NCI-H146 treated with DMSO at 0.1 percent for 48 hours (cell line): Measurements from ENCODE around the gene RBM6.
"Not testable (repeated sequence)": the region's sequence is repeated elsewhere in the genome, so short reads cannot be mapped to it uniquely, and the experiment has no call there.

Experiments
- DNase-seq: peaks from one replicate; lab custom pipeline; 2025; ENCODE audit not compliant: unreplicated experiment; lab: John Stamatoyannopoulos, UW

The RBM6 gene, protein sequence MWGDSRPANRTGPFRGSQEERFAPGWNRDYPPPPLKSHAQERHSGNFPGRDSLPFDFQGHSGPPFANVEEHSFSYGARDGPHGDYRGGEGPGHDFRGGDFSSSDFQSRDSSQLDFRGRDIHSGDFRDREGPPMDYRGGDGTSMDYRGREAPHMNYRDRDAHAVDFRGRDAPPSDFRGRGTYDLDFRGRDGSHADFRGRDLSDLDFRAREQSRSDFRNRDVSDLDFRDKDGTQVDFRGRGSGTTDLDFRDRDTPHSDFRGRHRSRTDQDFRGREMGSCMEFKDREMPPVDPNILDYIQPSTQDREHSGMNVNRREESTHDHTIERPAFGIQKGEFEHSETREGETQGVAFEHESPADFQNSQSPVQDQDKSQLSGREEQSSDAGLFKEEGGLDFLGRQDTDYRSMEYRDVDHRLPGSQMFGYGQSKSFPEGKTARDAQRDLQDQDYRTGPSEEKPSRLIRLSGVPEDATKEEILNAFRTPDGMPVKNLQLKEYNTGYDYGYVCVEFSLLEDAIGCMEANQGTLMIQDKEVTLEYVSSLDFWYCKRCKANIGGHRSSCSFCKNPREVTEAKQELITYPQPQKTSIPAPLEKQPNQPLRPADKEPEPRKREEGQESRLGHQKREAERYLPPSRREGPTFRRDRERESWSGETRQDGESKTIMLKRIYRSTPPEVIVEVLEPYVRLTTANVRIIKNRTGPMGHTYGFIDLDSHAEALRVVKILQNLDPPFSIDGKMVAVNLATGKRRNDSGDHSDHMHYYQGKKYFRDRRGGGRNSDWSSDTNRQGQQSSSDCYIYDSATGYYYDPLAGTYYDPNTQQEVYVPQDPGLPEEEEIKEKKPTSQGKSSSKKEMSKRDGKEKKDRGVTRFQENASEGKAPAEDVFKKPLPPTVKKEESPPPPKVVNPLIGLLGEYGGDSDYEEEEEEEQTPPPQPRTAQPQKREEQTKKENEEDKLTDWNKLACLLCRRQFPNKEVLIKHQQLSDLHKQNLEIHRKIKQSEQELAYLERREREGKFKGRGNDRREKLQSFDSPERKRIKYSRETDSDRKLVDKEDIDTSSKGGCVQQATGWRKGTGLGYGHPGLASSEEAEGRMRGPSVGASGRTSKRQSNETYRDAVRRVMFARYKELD

DNA sequence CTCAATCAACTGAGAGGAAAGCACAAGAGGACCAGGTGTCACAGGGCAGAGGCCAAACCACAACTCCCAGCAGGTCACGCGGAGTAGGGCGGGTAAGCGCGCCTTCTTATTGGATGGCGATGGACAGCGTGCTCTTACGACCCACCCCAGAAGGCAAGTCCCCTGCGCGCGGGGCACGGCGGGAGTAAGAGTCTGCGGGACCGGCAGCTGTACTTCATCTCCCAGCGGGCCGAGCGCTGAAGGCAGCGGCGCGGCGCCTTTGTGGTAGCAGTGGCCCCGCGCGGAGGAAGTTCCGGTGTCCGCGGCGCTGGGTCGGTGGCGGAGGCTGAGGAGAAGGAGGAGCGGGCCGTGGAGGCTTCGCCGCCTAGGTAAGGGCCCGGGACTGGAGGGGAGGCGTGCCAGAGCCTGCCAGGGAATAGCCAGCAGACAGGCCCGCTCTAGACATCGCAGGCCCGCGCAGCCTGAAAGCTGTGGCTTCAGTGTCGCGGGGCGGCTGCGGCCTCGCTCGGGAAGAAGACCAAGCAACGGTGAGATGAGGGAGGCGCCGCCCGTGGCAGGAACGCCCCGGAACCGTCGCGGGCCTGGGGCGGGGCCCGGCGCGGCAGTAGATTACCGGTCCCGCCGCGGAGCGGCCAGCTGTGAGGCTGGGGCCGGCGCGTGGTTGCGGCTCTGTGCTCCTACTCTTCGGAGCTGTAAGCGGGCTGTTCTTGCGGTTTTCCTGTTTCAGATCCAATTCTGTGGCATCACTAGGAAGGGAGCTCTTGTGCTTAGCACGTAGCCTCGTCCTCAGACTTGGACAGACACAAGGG, at the start of gene RBM6:
Gene RBM6 (plus strand): TSS at position 293 of the 809 bp plus-strand sequence. CDS start 22,492 bp downstream, outside the sequence.
- DNase-seq, result peak; percentile 90

DNA sequence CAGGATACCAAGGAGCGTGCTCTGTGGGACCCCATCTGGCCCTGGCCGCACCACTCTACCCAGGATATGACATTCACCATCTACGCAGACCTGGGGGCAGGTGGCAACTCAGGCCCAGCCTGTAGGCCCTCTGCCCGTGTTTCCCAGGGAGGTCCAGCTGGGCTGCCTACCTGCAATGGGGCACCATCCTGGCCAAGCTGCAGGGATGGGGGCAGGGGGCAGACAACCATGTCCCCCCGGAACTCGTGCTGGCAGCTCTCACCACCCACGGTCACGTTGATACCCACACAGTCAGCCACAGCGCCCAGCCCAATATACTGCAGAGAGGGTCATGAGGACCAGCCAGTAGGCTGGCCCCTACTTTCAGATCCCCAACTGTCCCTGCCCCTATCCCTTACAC, 44.2 kb upstream of the RBM6 start:
- DNase-seq, result no peak

DNA sequence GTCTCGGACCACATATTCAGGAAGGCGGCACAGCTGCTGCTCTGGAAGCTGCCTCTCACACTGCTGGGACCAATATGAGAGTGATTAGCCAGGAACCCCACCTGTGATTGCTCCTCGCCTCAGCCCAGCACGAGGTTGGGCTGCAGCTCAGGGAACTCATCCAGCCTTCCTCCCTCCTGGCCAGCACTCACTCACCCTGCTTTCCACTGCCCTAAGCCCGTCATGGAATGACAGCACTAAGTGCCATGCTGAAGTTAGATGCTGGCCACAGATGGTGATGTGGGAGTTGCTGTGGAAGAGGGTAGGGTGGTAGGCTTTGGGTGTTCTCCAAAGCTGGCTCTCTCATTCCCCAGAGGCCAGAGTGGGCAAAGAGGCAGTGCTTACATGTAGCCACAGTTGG, 43.6 kb upstream of the RBM6 start:
- no peak for DNase-seq

DNA sequence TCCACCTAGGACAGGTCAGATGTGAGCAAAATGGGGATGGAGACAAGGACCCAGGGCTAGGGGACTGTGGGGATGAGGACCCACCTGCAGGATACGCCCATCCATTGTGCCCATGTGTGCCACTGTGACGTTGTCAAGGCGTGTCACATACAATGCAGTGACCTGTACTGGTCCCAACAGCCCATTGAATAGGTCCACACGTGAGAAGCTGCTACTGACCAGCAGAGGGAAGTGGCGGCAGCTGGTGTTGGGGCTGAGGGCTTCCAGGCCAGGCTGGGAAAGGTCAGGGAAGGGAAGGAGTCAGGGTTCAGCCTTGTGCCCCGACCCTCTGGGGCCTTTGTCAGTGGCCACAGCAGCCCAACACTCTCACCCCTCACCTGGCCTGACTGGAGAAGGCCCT, 41.0 kb upstream of the RBM6 start:
- DNase-seq, result no peak

DNA sequence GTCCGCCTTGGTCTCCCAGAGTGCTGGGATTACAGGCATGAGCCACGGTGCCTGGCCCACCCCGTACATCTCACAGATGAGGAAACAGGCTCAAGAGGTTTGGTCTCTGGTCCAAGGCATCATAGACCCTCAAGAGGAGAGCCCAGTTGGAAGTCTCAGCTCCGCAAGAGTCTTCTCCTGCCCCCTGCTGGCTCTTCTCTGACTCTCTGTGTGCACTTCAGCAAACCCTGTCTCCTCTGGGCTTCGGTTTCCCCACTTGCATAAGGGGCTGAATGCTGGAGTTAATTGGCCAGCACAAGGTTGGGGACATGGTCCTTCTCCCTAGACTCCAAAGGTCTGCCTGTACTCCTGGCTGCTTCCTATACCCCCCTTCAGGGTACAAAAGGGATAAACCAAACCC, 40.1 kb upstream of the RBM6 start:
- DNase-seq, result no peak

DNA sequence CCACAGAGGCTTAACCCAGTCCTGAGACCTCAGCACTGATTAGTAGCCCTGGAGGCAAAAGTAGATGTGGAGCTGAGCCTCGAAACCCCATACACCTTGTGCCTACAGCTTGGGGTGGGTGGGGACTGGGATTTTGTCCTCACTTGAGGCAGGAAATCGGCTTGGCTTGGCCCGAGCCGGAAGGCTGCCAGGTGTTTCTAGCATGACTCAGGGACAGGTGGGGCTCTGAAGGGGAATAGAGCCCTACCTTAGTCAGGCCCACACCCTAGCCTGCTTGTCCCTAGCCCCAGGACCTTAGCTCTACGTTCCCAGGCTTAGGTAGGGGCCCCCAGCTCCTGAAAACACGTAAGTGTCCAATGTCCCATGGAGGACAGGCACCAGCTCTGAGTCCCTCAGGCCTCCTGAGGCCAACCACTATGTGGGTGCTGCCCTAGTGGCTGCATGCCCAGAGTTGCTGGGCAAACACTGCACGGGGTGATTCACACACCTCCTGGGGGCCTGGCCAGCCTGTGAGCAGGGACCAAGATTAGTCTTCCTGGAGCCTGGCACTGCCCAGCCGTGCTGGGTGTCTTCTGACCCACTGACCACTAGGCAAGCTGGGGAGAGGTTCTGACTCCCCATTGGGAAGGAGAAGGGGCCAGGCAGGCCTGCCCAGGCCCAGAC, 39.3 kb upstream of the RBM6 start:
- no peak for DNase-seq

DNA sequence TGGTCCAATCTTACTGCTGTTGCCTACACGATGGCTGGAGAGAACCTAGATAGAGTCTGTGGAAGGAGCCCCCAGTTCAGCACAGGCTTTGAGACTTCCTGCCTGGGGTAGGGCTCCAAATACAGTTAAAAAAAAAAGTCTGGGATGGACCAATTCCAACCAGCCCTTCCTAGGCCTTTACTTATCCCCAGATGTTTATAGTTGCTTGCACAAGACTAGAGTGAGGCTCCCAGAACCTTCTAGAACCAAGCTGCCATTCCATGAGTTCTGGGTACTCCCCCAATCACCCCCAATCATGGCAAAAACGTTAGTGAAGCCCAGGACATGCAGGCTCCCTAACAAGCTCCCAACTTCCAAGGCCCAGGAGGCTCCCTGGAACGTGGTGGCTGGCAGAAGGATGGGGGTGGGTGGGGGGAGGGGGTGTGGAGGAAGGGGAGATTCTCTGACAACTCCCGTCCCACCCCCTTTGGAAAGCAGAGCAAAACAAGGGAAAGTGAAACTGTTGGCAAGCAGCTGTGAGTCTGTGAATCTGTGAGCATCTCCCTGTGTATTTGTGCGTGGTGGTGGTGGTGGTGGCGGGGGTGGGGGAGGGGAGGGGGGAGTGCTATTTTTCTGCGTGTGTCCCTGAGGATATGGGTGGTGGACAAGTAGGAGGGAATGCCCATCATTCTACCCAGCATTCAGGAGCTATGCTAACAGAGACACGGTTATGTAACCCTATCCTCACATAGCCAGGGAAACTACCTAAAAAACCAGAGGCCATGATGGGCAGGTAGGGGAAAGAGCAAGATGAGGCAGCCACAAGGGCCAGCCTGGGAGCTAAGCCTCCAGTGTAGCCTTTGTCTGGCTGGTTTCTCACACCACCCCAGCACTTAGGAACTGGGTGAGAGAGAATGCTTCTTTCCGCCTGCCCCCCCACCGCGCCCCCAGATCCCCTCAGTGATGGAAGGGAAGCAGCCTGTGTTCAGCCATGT, 38.3 kb upstream of the RBM6 start:
- DNase-seq, result no peak

DNA sequence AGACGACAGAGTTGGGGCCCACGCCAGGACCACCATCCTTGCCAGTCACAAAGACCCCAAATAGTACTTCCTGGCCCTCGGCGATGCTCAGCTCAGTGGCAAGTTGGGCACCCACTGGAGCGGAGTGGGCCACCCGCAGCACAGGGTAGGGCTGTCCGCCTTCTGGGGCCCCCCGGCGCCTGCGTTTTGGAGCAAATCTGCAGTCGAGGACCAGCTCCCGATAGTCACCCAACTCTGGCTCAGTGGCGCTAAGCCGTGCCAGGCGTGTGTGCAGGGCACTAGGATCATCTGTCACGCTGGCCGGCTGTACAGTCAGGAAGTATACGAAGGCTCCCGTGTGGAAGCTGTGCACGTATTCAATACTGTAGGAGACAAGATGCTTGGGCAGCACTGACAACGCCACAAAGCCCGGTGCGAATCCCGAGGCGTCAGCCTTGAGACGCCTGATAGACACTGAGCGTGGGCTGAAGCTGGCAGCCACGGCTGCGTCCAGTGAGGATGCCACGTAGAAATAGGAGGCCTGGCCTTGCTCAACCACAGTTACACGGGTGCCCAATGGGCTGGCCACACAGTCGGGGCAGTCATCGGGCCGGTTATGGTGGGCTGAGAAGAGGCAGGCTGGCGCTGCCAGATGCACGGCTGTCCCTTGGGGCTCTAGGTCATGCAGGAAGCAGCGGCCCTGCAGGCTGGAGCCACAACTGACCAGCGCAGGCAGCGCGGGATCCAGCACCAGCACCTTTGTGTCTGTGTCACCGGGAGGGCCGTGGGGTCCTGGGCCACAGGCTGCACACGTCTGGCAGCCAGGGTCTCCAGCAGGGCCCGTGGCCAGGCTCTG, 37.2 kb upstream of the RBM6 start:
- DNase-seq, result no peak

DNA sequence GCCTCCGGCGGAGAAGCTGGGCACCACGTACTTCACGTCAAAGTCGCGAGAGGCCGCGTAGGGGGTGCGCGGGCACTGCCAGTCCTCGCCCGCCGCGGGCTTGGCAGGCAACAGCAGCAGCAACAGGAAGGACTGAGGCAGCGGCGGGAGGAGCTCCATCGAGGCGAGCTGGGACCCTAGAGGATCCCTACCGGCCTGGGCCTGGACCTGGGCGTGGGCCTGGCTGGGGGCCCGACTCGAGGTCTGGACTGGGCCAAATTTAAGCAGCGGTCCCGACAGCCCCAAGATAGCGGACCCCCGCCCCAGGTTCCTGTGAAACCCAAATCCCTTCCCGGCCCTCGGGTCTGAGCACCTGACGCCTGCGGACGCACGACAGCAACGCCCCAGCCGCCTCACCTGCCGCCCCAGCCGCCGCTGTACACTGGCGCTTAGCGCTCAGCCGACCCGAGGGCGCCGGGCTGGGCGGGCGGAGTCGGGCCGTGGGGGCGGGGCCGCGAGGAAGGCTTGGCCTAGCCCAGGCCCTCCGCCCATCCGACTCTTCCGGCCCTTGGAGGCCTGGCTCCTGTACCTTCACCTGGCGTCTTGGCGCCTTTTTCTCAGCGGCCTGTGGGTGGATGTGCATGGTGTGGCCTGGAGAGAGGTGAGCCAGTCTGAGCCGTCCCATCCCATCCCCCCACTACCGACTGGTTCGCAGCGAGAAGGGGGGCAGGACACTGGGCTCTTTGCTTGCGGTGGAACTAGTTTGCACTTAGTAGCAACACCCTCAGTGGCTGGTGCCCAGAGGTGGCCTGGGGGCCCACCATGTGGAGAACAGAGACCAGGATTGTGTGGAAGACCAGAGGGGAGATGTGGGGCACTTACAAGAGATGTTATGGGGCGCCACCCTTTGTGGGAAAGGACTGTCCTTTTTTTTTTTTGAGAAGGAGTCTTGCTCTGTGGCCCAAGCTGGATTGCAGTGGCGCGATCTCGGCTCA, 36.2 kb upstream of the RBM6 start, which contains the start of gene MST1R:
Gene MST1R (minus strand): TSS at position 423 of the 974 bp plus-strand sequence. CDS start 264 bp downstream, at position 159.
- no peak for DNase-seq

DNA sequence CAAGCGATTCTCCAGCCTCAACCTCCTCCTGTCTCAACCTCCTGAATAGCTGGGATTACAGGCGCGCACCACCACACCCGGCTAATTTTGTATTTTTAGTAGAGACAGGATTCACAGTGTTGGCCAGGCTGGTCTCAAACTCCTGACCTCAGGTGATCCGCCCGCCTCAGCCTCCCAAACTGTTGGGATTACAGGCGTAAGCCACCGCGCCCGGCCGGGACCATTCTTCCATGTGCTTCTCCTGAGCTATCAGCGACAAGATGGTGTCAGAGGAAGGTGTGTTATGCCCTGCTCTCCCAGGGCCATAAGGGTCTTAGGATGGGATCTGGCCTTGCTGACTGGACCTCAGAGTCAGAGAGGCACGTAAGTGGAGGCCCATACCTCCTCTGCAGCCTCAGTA, 35.5 kb upstream of the RBM6 start:
- DNase-seq, result not testable (repeated sequence)

DNA sequence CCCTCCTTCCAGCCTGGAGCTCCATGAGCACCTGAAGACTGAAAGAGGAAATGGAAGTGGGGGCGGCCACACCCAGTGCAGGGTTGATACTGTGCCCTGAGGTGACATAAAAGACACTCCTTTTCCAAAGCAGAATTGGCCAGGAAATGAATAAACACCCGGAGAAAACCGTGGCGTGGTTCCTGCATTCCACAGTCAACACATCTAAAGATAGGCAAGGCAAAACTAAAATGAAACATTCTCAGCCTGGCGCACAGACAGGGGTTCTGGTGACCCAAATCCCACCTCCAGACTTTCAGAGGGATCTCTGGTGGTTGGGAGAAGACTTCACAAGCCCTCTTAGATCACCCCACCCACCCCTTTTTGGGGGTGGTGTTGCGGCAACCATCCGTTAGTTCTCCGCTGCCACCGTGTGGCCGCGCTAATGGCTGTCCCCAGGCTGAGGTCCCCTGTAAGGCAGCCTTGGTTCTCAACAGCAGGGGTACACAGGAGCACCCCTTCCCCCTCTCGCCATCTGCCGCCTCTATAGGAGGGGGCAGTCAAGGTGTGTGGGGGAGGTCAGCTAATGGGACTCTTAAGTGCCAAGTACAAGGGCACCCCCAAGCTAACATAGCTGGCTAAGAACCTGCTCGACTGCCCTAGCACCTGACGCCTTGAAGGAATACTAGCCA, 33.7 kb upstream of the RBM6 start:
- DNase-seq, result no peak

DNA sequence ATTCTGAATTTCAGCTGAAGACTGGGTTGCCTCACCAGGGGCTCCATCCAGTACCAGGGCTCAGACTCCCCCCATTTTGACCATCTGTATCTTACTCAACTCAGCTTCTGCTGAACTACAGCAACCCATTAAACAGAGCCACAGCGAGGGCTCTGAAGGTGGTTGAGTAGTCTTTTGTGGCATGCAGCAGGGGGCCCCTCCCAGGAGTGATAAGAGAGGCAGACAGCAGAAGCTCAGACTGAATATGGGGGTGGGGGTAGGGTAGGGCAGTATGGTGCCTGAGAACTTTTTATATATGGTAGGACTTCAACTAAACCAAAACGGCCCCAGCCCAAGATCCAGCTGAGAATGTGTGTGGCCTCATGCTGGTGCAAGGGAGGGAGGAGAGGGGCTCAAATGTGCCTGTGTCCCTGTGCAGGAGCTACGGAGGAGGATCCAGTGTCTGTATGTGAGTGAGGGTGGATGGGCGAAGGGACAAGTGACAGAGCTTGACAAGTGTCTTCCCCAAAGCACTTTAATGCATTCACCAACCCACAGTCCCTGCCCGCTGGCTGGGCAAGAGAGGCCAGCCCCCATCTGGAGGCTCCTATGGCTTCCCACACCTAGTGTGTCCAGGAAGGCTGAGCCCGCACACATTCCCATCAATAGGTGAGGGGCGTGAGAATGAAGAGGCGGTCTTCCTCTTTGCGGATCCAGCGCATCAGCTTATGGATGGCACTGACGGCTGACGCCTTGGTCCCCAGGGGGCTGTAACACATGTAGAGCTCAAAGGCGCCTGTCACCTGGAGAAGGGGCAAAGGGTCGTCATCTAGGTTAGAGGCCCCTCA, 31.4 kb upstream of the RBM6 start:
- DNase-seq, result no peak

DNA sequence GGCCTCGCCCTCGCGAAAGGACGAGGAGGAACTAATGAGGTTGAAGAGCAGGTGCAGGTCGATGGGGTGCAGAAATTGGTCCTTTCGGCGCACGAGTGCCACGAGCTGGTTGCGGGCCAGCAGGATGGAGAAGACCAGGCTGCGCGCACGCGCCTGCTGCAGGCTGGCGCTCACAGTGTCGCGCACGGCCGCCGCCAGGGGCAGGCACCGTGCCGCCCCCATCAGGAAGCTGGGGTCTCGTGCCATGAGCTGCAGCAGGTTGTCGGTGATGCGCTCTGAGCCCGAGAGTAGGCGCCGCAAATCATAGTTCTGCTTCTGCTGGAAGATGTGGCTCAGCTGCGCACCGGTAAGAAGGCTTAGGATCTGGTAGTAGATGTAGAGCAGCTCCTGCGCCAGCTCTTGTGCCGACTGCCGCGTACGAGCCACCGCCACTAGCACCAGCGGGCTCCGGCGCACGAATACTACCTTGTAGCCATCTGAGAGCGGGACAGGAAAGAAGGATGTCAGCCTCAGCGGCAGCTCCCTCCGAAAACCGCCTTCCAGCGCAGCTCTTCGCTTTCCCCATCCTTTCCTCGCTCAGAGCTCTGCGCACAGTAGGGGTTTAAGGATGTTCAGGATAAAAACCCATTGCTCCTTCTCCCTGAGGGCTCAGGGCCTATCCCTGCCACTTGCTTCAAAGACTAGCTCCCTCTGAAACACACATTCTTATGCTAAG, 29.4 kb upstream of the RBM6 start:
- no peak for DNase-seq

DNA sequence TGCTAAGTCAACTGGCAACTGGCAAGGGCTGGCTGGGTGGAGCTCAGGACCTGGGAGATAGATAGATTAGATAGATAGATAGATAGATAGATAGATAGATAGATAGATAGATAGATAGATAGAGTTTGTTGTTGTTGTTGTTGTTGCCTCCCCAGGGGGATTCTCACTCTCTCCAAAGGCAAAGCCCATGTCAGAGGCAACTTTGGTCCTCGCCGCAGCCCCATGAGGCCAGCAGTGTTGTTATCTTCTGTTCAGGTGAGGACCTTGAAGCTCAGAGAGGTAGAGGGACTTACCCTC, 28.9 kb upstream of the RBM6 start:
- no peak for DNase-seq

DNA sequence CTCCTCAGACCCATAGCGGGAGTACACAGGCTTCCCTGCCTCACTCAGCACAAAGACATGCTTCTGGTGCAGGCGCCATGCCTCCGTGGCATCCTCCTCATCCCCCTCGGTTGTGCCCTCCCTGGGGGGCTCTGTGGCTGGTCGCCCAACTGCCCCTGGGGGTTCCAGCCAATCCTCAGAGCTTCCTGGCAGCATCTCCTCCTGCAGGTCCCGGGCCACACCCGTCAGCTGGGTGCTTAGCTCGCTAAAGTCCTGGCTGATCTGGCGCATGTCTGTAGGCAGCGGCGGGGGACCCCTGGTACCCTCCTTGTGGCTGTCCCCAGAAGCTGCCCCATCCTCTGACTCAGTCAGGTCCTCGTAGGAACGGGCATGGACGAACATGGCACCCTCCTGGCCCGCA, 28.3 kb upstream of the RBM6 start:
- DNase-seq, result no peak
